HepG2 (cell line): ENCODE data around the gene LHX3. TPM values are rescaled to one million over a fixed set of nuclear protein-coding genes. Genes with fewer than 3 reads are reported as not detected.

Experiments used
- CBX5 ChIP-seq: sonication (generic); formaldehyde crosslinking; IDR thresholded peaks from 2 replicates; pipeline ENCODE4 v1.4.0; 2020; ENCODE audit warnings: missing genetic modification reagents, borderline replicate concordance
- CREBL2 ChIP-seq: sonication (generic); formaldehyde crosslinking; IDR thresholded peaks from 2 replicates; pipeline ENCODE4 v1.8.1; 2023; ENCODE audit warnings: missing genetic modification reagents, mild to moderate bottlenecking, borderline replicate concordance
- E2F1 ChIP-seq: sonication (generic); formaldehyde crosslinking; IDR thresholded peaks from 2 replicates; pipeline ENCODE4 v1.5.0; 2020; ENCODE audit warnings: missing genetic modification reagents
- EEA1 ChIP-seq: sonication (generic); formaldehyde crosslinking; IDR thresholded peaks from 2 replicates; pipeline ENCODE4 v1.5.1; 2020; ENCODE audit warnings: mild to moderate bottlenecking, missing genetic modification reagents, borderline replicate concordance
- ETV5 ChIP-seq: IDR thresholded peaks from 2 replicates; pipeline ENCODE4 v1.6.1; 2018; ENCODE audit warnings: missing biosample characterization, missing genetic modification reagents, inconsistent platforms, borderline replicate concordance
- HINFP ChIP-seq: sonication (generic); formaldehyde crosslinking; IDR thresholded peaks from 2 replicates; pipeline ENCODE4 v1.4.0; 2020; ENCODE audit warnings: low read depth, mild to moderate bottlenecking, missing genetic modification reagents
- HNF4G ChIP-seq, 2 experiments: sonication (generic) in 1 of 2; formaldehyde crosslinking in 1 of 2; IDR thresholded peaks; 2 replicates each; pipeline versions ENCODE4 v1.4.0 to v1.6.1; 2011 to 2020; ENCODE audit warnings: borderline replicate concordance in 2 of 2, low read depth in 2 of 2, mild to moderate bottlenecking in 2 of 2, low read length in 1 of 2, missing genetic modification reagents in 1 of 2, moderate library complexity in 1 of 2
- KLF12 ChIP-seq: sonication (generic); formaldehyde crosslinking; IDR thresholded peaks from 2 replicates; pipeline ENCODE4 v1.4.0; 2020; ENCODE audit warnings: missing genetic modification reagents, borderline replicate concordance
- KLF9 ChIP-seq: IDR thresholded peaks from 2 replicates; pipeline ENCODE4 v1.6.1; 2016; ENCODE audit warnings: low read depth
- MTA1 ChIP-seq: sonication (generic); formaldehyde crosslinking; IDR thresholded peaks from 2 replicates; pipeline ENCODE4 v1.4.0; 2020; ENCODE audit warnings: missing genetic modification reagents, mild to moderate bottlenecking, borderline replicate concordance
- NAIF1 ChIP-seq: sonication (generic); formaldehyde crosslinking; IDR thresholded peaks from 2 replicates; pipeline ENCODE4 v1.5.0; 2020; ENCODE audit warnings: mild to moderate bottlenecking, missing genetic modification reagents, borderline replicate concordance
- NCOR1 ChIP-seq: fragments of 200-600 bp; sonication (generic); IDR thresholded peaks from 2 replicates; pipeline ENCODE4 v1.7.0; 2017; ENCODE audit warnings: antibody characterized with exemption, low read length, borderline replicate concordance
- SP140L ChIP-seq: sonication (generic); formaldehyde crosslinking; IDR thresholded peaks from 2 replicates; pipeline ENCODE4 v1.4.0; 2020; ENCODE audit warnings: missing genetic modification reagents, borderline replicate concordance
- TBL1XR1 ChIP-seq: fragments of 150-350 bp; IDR thresholded peaks from 2 replicates; pipeline ENCODE4 v1.6.1; 2014; ENCODE audit warnings: borderline replicate concordance, low read length; ENCODE audit not compliant: partially characterized antibody
- TBX2 ChIP-seq: sonication (generic); formaldehyde crosslinking; IDR thresholded peaks from 2 replicates; pipeline ENCODE4 v1.5.0; 2020; ENCODE audit warnings: missing genetic modification reagents, mild to moderate bottlenecking, borderline replicate concordance
- TBX3 ChIP-seq: fragments of 450-650 bp; IDR thresholded peaks from 2 replicates; pipeline ENCODE4 v1.6.1; 2017; ENCODE audit warnings: antibody characterized with exemption, mild to moderate bottlenecking, inconsistent platforms, borderline replicate concordance
- U2AF1 ChIP-seq: fragments of 200-400 bp; formaldehyde crosslinking; optimal IDR thresholded peaks from 2 replicates; pipeline ENCODE3; 2017; ENCODE audit warnings: mild to moderate bottlenecking, low read depth, low read length
- ZNF253 ChIP-seq: sonication (generic); formaldehyde crosslinking; IDR thresholded peaks from 2 replicates; pipeline ENCODE4 v1.8.0; 2022; ENCODE audit warnings: mild to moderate bottlenecking, missing genetic modification reagents, borderline replicate concordance
- ZNF430 ChIP-seq: sonication (generic); formaldehyde crosslinking; IDR thresholded peaks from 2 replicates; pipeline ENCODE4 v1.9.0; 2021; ENCODE audit warnings: mild to moderate bottlenecking, missing genetic modification reagents
- ZNF44 ChIP-seq: sonication (generic); formaldehyde crosslinking; IDR thresholded peaks from 2 replicates; pipeline ENCODE4 v1.5.1; 2020; ENCODE audit warnings: mild to moderate bottlenecking, missing genetic modification reagents
- ZNF564 ChIP-seq: sonication (generic); formaldehyde crosslinking; IDR thresholded peaks from 2 replicates; pipeline ENCODE4 v1.8.1; 2023; ENCODE audit warnings: mild to moderate bottlenecking, missing genetic modification reagents
- ZNF605 ChIP-seq: sonication (generic); formaldehyde crosslinking; IDR thresholded peaks from 2 replicates; pipeline ENCODE4 v1.8.0; 2022; ENCODE audit warnings: mild to moderate bottlenecking, missing genetic modification reagents
- ZNF639 ChIP-seq: conservative IDR thresholded peaks from 2 replicates; pipeline ENCODE4 v1.6.1; 2018; ENCODE audit warnings: missing genetic modification reagents
- polyA plus RNA-seq, 8 experiments: library from polyadenylated mRNA; depleted of rRNA in 3 of 8; stranded (reverse) in 7 of 8; unstranded in 1 of 8; fragments of >200 nt; fragmentation: Illumina TruSeq in 4 of 8; extraction: Trizol in 4 of 8; gene quantifications; 2 replicates each; pipeline versions ENCODE4 v1.2.1 to v1.2.3, GENCODE V29; 2011 to 2016; ENCODE audit warnings: low read depth in 4 of 8, missing spikeins in 1 of 8, mixed read lengths in 1 of 8; ENCODE audit not compliant: insufficient read depth in 1 of 8
- total RNA-seq, 5 experiments: library from RNA; depleted of rRNA; stranded (reverse); fragments of >200 nt; fragmentation: Illumina TruSeq; extraction: Trizol; gene quantifications; 2 replicates each; pipeline ENCODE4 v1.2.3, GENCODE V29; 2016; ENCODE audit warnings: low read depth in 1 of 5

Gene LHX3
- total and polyA plus RNA-seq, 2 of the 13 experiments (the other 11 are each of a cell fraction or from before 2014, with no cell fraction given), result not detected

GRCh38 chr9:136204838-136205706, at the start of gene LHX3 (continued):
- TF ChIP-seq ETV5 (CRISPR knock-in tag), result no peak
- TF ChIP-seq CBX5 (CRISPR knock-in tag), result no peak
- TF ChIP-seq TBX3, result no peak
- no peak for TF ChIP-seq HINFP (CRISPR knock-in tag)
- TF ChIP-seq ZNF639, result no peak; the same call in 1 of the 2 replicates
- peak; percentile 62; the same call in 1 of the 2 replicates for TF ChIP-seq EEA1 (CRISPR knock-in tag)
- no peak for TF ChIP-seq ZNF253 (CRISPR knock-in tag)
- TF ChIP-seq ZNF564 (CRISPR knock-in tag), result 0 out of 2 replicates have a peak, but pooled peaks have one; percentile 53
- no peak for TF ChIP-seq HNF4G (IDR thresholded peaks at IDR 0.05; ENCODE audit: borderline replicate concordance, low read depth, low read length)
- no peak for TF ChIP-seq HNF4G (CRISPR knock-in tag; IDR thresholded peaks at IDR 0.05; ENCODE audit: borderline replicate concordance, low read depth)
- TF ChIP-seq E2F1 (CRISPR knock-in tag), result no peak
- no peak for TF ChIP-seq CREBL2 (CRISPR knock-in tag)
- peak; percentile 32; the same call in 1 of the 2 replicates for TF ChIP-seq TBX2
- no peak for TF ChIP-seq NAIF1 (CRISPR knock-in tag)
- TF ChIP-seq ZNF44 (CRISPR knock-in tag), result no peak
- no peak for TF ChIP-seq ZNF605 (CRISPR knock-in tag)
- 0 out of 2 replicates have a peak, but pooled peaks have one; percentile 41 for TF ChIP-seq ZNF430 (CRISPR knock-in tag)
- no peak for TF ChIP-seq NCOR1
- TF ChIP-seq KLF9 (CRISPR knock-in tag), result no peak
- TF ChIP-seq U2AF1, result no peak
- no peak for TF ChIP-seq MTA1 (CRISPR knock-in tag)
- TF ChIP-seq KLF12 (CRISPR knock-in tag), result 0 out of 2 replicates have a peak, but pooled peaks have one; percentile 43
- TF ChIP-seq TBL1XR1, result no peak
- no peak for TF ChIP-seq SP140L (CRISPR knock-in tag)
